SK-MEL-5 (cell line): ENCODE measurements around the gene SLX9. TPM values are rescaled to one million over a fixed set of nuclear protein-coding genes. Genes with fewer than 3 reads are reported as not detected.
A peak's percentile ranks its signal among the peaks of the same experiment; 100 is the strongest.
"Not testable (repeated sequence)": the region's sequence is repeated elsewhere in the genome, so short reads cannot be mapped to it uniquely, and the experiment has no call there.

Experiments
- DNase-seq: peaks from one replicate; pipeline ENCODE4 v3.0.0-alpha.2; 2016; ENCODE audit warnings: low read depth, low spot score
- in situ Hi-C: cut with HindIII; loops from 2 replicates; pipeline ENCODE4 v1.10.0; 2016; ENCODE audit warnings: low sequenced_read_pairs, high pct_unique_total_duplicates, low pct_unique_long_range_greater_than_20kb
- total RNA-seq: library from RNA; depleted of rRNA; stranded (reverse); fragments of >200 nt; shearing (Covaris generic); gene quantifications from 2 replicates; pipeline ENCODE4 v1.2.3, GENCODE V29; 2014

Gene SLX9
- total RNA-seq, 1 experiment from 2014 or later, result 34.9 TPM

GRCh38 chr21:44911068-44911383 is 28.8 kb upstream of the SLX9 start:
- DNase-seq, result no peak
- in situ Hi-C loops, result no loop called here

GRCh38 chr21:44911384-44912157 is 28.3 kb upstream of the SLX9 start:
- in situ Hi-C loops, result no loop called here
- DNase-seq, result peak; percentile 41

GRCh38 chr21:44912158-44912473 is 27.7 kb upstream of the SLX9 start:
- in situ Hi-C loops, result no loop called here

GRCh38 chr21:44912506-44913412 is 27.1 kb upstream of the SLX9 start:
- in situ Hi-C loops, DNase-seq: not testable (repeated sequence)

More at GRCh38 chr21:44912158-44912473, 27.7 kb upstream of the SLX9 start:
- DNase-seq, result no peak

- in situ Hi-C loops, result no loop called here
- DNase-seq, result no peak
Observed at GRCh38 chr21:44913425-44914175, 26.2 kb upstream of the SLX9 start.

GRCh38 chr21:44914176-44914874 is 25.5 kb upstream of the SLX9 start:
- no peak for DNase-seq
- in situ Hi-C loops, result no loop called here

GRCh38 chr21:44916965-44917364 is 22.9 kb upstream of the SLX9 start:
- in situ Hi-C loops, result no loop called here
- DNase-seq, result no peak

GRCh38 chr21:44917446-44918106 is 22.3 kb upstream of the SLX9 start:
- DNase-seq, result no peak
- in situ Hi-C loops, result no loop called here

GRCh38 chr21:44918107-44918470 is 21.7 kb upstream of the SLX9 start:
- DNase-seq, result no peak
- in situ Hi-C loops, result no loop called here

- in situ Hi-C loops, result no loop called here
- DNase-seq, result no peak
Observed at GRCh38 chr21:44918581-44919033, 21.2 kb upstream of the SLX9 start.

GRCh38 chr21:44919111-44919912 is 20.5 kb upstream of the SLX9 start:
- DNase-seq, result no peak

GRCh38 chr21:44919913-44920693 is 19.7 kb upstream of the SLX9 start:
- in situ Hi-C loops, result no loop called here
- DNase-seq, result no peak

More at GRCh38 chr21:44919111-44919912, 20.5 kb upstream of the SLX9 start:
- in situ Hi-C loops, result no loop called here

- DNase-seq, result no peak
- in situ Hi-C loops, result no loop called here
Observed at GRCh38 chr21:44920694-44921604, 18.9 kb upstream of the SLX9 start, which contains the start of gene ITGB2. TSS of gene ITGB2 (minus strand) at chr21:44920899. CDS start at chr21:44910782, 10,117 bp downstream.

GRCh38 chr21:44921928-44922327 is 17.9 kb upstream of the SLX9 start:
- no peak for DNase-seq
- in situ Hi-C loops, result no loop called here
